ENCODE data around the gene DES.

DES gene

GRCh38 chr2:219446689-219447088 lies 28.5 kb downstream of the DES start:
- Histone ChIP-seq H3K9ac (ENCODE audit: low read length) (no peak overlapping the region), H3K79me2 (ENCODE audit: low read length) (no peaks in the 10 kb centered on the region), H2AFZ (ENCODE audit: low read length) (no peak overlapping the region), H4K20me1 (ENCODE audit: insufficient read depth, low read length) (no peaks in the 10 kb centered on the region), H3K4me3 (ENCODE audit: low read length) (no peak overlapping the region), H3K4me1 (ENCODE audit: low read length) (no peaks in the 10 kb centered on the region), H3K9me2 (replicated peaks; ENCODE audit: insufficient read depth, low read length) (no peaks in the 10 kb centered on the region), H3K9me3 (replicated peaks; ENCODE audit: insufficient read depth, low read length) (no peaks in the 10 kb centered on the region), H3K27ac (ENCODE audit: low read length) (no peak overlapping the region), H3F3A (ENCODE audit: insufficient read depth, low read length) (no peaks in the 10 kb centered on the region), H3K27me3 (replicated peaks; ENCODE audit: insufficient read depth, low read length) (peaks cover 92% of the 10 kb centered on the region), H3K36me3 (replicated peaks; ENCODE audit: insufficient read depth, low read length) (no peaks in the 10 kb centered on the region), H3K4me2 (ENCODE audit: low read depth, low read length) (no peak overlapping the region)
- no peak for DNase-seq
- TF ChIP-seq CTCF (IDR thresholded peaks at IDR 0.05; ENCODE audit: low read length) (no peak), EZH2phosphoT487 (IDR thresholded peaks at IDR 0.05; ENCODE audit: low read length) (no peak), EZH2 (optimal IDR thresholded peaks at IDR 0.05; ENCODE audit: low read depth, low read length) (no peak)

GRCh38 chr2:219447242-219448098 lies 29.3 kb downstream of the DES start:
- Histone ChIP-seq H3K4me1 (ENCODE audit: low read length) (no peaks in the 10 kb centered on the region), H3K27ac (ENCODE audit: low read length) (no peak overlapping the region)

GRCh38 chr2:219448099-219448775 lies 30.1 kb downstream of the DES start:
- no peak overlapping the region for H3K9ac ChIP-seq (ENCODE audit: low read length)
- no peak for DNase-seq
- H3K27me3 ChIP-seq (replicated peaks; ENCODE audit: insufficient read depth, low read length): peaks cover 98% of the 10 kb centered on the region
- no peak overlapping the region for H3K4me3 ChIP-seq (ENCODE audit: low read length)
- H3F3A ChIP-seq (ENCODE audit: insufficient read depth, low read length): no peaks in the 10 kb centered on the region
- H3K79me2 ChIP-seq (ENCODE audit: low read length): no peaks in the 10 kb centered on the region
- no peaks in the 10 kb centered on the region for H3K4me1 ChIP-seq (ENCODE audit: low read length)
- H3K9me3 ChIP-seq (replicated peaks; ENCODE audit: insufficient read depth, low read length): no peaks in the 10 kb centered on the region
- TF ChIP-seq EZH2 (optimal IDR thresholded peaks at IDR 0.05; ENCODE audit: low read depth, low read length) (no peak), CTCF (IDR thresholded peaks at IDR 0.05; ENCODE audit: low read length) (no peak), EZH2phosphoT487 (IDR thresholded peaks at IDR 0.05; ENCODE audit: low read length) (no peak)
- no peaks in the 10 kb centered on the region for H3K36me3 ChIP-seq (replicated peaks; ENCODE audit: insufficient read depth, low read length)
- no peaks in the 10 kb centered on the region for H4K20me1 ChIP-seq (ENCODE audit: insufficient read depth, low read length)
- H3K27ac ChIP-seq (ENCODE audit: low read length): no peak overlapping the region
- no peaks in the 10 kb centered on the region for H3K9me2 ChIP-seq (replicated peaks; ENCODE audit: insufficient read depth, low read length)
- no peak overlapping the region for H3K4me2 ChIP-seq (ENCODE audit: low read depth, low read length)
- H2AFZ ChIP-seq (ENCODE audit: low read length): no peak overlapping the region

More at GRCh38 chr2:219447242-219448098, 29.3 kb downstream of the DES start:
- no peaks in the 10 kb centered on the region for H3K36me3 ChIP-seq (replicated peaks; ENCODE audit: insufficient read depth, low read length)
- no peak overlapping the region for H3K9ac ChIP-seq (ENCODE audit: low read length)
- no peaks in the 10 kb centered on the region for H3K9me3 ChIP-seq (replicated peaks; ENCODE audit: insufficient read depth, low read length)
- H3K9me2 ChIP-seq (replicated peaks; ENCODE audit: insufficient read depth, low read length): no peaks in the 10 kb centered on the region
- no peaks in the 10 kb centered on the region for H4K20me1 ChIP-seq (ENCODE audit: insufficient read depth, low read length)
- no peaks in the 10 kb centered on the region for H3K79me2 ChIP-seq (ENCODE audit: low read length)
- peaks cover 98% of the 10 kb centered on the region for H3K27me3 ChIP-seq (replicated peaks; ENCODE audit: insufficient read depth, low read length)
- H2AFZ ChIP-seq (ENCODE audit: low read length): no peak overlapping the region
- H3K4me3 ChIP-seq (ENCODE audit: low read length): no peak overlapping the region
- no peak for DNase-seq
- H3K4me2 ChIP-seq (ENCODE audit: low read depth, low read length): no peak overlapping the region
- TF ChIP-seq EZH2 (optimal IDR thresholded peaks at IDR 0.05; ENCODE audit: low read depth, low read length) (no peak), EZH2phosphoT487 (IDR thresholded peaks at IDR 0.05; ENCODE audit: low read length) (no peak), CTCF (IDR thresholded peaks at IDR 0.05; ENCODE audit: low read length) (no peak)
- H3F3A ChIP-seq (ENCODE audit: insufficient read depth, low read length): no peaks in the 10 kb centered on the region
